Neural cell (in vitro differentiated cells): ENCODE results near the gene DIAPH2. TPM values are rescaled to one million over a fixed set of nuclear protein-coding genes. Genes with fewer than 3 reads are reported as not detected.

Experiments
- H2AFZ ChIP-seq: fragments of 200-600, 300-800 bp; sonication (generic), shearing (Covaris generic); 2 replicates; pipeline ENCODE4 v1.6.0; 2014; ENCODE audit warnings: low read depth, mild to moderate bottlenecking, antibody characterized with exemption, low read length, moderate library complexity
- H3F3A ChIP-seq: fragments of 200-600 bp; shearing (Covaris generic); 2 replicates; pipeline ENCODE4 v1.6.1; 2016; ENCODE audit warnings: mild to moderate bottlenecking, moderate library complexity, mixed read lengths, antibody characterized with exemption, low read length; ENCODE audit not compliant: insufficient read depth, poor library complexity, severe bottlenecking
- H3K27ac ChIP-seq: fragments of 200-600, 300-800 bp; sonication (generic), shearing (Covaris generic); 2 replicates; pipeline ENCODE4 v1.5.1; 2014; ENCODE audit warnings: mild to moderate bottlenecking, low read length, moderate library complexity
- H3K27me3 ChIP-seq: fragments of 300-800, 200-600 bp; sonication (generic), shearing (Covaris generic); 2 replicates; pipeline ENCODE4 v1.6.0; 2014; ENCODE audit warnings: mild to moderate bottlenecking, low read depth, low read length, moderate library complexity; ENCODE audit not compliant: insufficient read depth
- H3K36me3 ChIP-seq: fragments of 300-800, 200-600 bp; sonication (generic), shearing (Covaris generic); 2 replicates; pipeline ENCODE4 v1.5.1; 2014; ENCODE audit warnings: mild to moderate bottlenecking, antibody characterized with exemption, low read length, moderate library complexity; ENCODE audit not compliant: insufficient read depth
- H3K4me2 ChIP-seq: fragments of 300-800, 200-600 bp; sonication (generic), shearing (Covaris generic); 2 replicates; pipeline ENCODE4 v1.6.0; 2014; ENCODE audit warnings: mild to moderate bottlenecking, low read length
- H3K4me3 ChIP-seq: fragments of 300-800, 200-600 bp; sonication (generic), shearing (Covaris generic); 2 replicates; pipeline ENCODE4 v1.5.1; 2014; ENCODE audit warnings: mild to moderate bottlenecking, low read length, moderate library complexity
- H3K79me2 ChIP-seq: fragments of 200-600 bp; shearing (Covaris generic); replicated peaks from 2 replicates; pipeline ENCODE4 v1.6.0; 2014; ENCODE audit warnings: mild to moderate bottlenecking, low read length, moderate library complexity; ENCODE audit not compliant: insufficient read depth
- H3K9ac ChIP-seq: fragments of 300-800, 200-600 bp; sonication (generic), shearing (Covaris generic); 2 replicates; pipeline ENCODE4 v1.6.1; 2016; ENCODE audit warnings: mild to moderate bottlenecking, low read length, mixed read lengths
- H3K9me2 ChIP-seq: fragments of 200-600 bp; shearing (Covaris generic); 2 replicates; pipeline ENCODE4 v1.6.1; 2016; ENCODE audit warnings: mild to moderate bottlenecking, low read length, mixed read lengths; ENCODE audit not compliant: insufficient read depth
- H3K9me3 ChIP-seq: fragments of 200-600, 300-800 bp; sonication (generic), shearing (Covaris generic); 2 replicates; pipeline ENCODE4 v1.6.1; 2016; ENCODE audit warnings: mild to moderate bottlenecking, mixed run types, low read length, moderate library complexity, mixed read lengths
- H4K20me1 ChIP-seq: fragments of 200-600 bp; shearing (Covaris generic); 2 replicates; pipeline ENCODE4 v1.6.1; 2016; ENCODE audit warnings: mild to moderate bottlenecking, mixed run types; ENCODE audit not compliant: insufficient read depth
- EP300 ChIP-seq: fragments of 450-650 bp; conservative IDR thresholded peaks from 2 replicates; pipeline ENCODE4 v1.6.1; 2014; ENCODE audit warnings: antibody characterized with exemption, mild to moderate bottlenecking, moderate library complexity; ENCODE audit not compliant: poor library complexity, severe bottlenecking
- EZH2 ChIP-seq: fragments of 200-600, 300-800 bp; shearing (Covaris generic), sonication (generic); IDR thresholded peaks from 2 replicates; pipeline ENCODE4 v1.6.1; 2014; ENCODE audit warnings: antibody characterized with exemption, low read length, borderline replicate concordance, mild to moderate bottlenecking; ENCODE audit not compliant: insufficient read depth, poor library complexity, severe bottlenecking
- MXI1 ChIP-seq: fragments of 450-650 bp; conservative IDR thresholded peaks from 2 replicates; pipeline ENCODE4 v1.6.1; 2014; ENCODE audit warnings: antibody characterized with exemption, mild to moderate bottlenecking; ENCODE audit not compliant: poor library complexity, severe bottlenecking
- POLR2AphosphoS5 ChIP-seq: IDR thresholded peaks from 2 replicates; pipeline ENCODE4 v1.6.1; 2012
- RAD21 ChIP-seq: fragments of 450-650 bp; conservative IDR thresholded peaks from 2 replicates; pipeline ENCODE4 v1.6.1; 2014; ENCODE audit warnings: antibody characterized with exemption, mild to moderate bottlenecking, moderate library complexity
- REST ChIP-seq: IDR thresholded peaks from 2 replicates; pipeline ENCODE4 v1.6.1; 2012; ENCODE audit warnings: borderline replicate concordance
- SMC3 ChIP-seq: fragments of 450-650 bp; conservative IDR thresholded peaks from 2 replicates; pipeline ENCODE4 v1.6.1; 2014; ENCODE audit warnings: antibody characterized with exemption, mild to moderate bottlenecking, moderate library complexity; ENCODE audit not compliant: poor library complexity
- TAF1 ChIP-seq: IDR thresholded peaks from 2 replicates; pipeline ENCODE4 v1.6.1; 2012; ENCODE audit warnings: low read depth
- polyA plus RNA-seq: library from polyadenylated mRNA; depleted of rRNA; stranded (reverse); fragments of >200 nt; gene quantifications from 2 replicates; pipeline ENCODE4 v1.2.3, GENCODE V29; 2014
- TF ChIP-seq, protein P1 (sequence below): fragments of 450-650 bp; IDR thresholded peaks from 2 replicates; pipeline ENCODE4 v1.5.1; 2014; ENCODE audit warnings: antibody characterized with exemption, mild to moderate bottlenecking, moderate library complexity; ENCODE audit not compliant: poor library complexity, severe bottlenecking

Gene DIAPH2
- polyA plus RNA-seq, 1 donor from 2014 or later = 0.07 TPM

- TF ChIP-seq RAD21 (no peak), REST (no peak), TAF1 (no peak), EZH2 (no peak), SMC3 (no peak), MXI1 (no peak), POLR2AphosphoS5 (no peak), EP300 (no peak)
- TF ChIP-seq, protein P1, sequence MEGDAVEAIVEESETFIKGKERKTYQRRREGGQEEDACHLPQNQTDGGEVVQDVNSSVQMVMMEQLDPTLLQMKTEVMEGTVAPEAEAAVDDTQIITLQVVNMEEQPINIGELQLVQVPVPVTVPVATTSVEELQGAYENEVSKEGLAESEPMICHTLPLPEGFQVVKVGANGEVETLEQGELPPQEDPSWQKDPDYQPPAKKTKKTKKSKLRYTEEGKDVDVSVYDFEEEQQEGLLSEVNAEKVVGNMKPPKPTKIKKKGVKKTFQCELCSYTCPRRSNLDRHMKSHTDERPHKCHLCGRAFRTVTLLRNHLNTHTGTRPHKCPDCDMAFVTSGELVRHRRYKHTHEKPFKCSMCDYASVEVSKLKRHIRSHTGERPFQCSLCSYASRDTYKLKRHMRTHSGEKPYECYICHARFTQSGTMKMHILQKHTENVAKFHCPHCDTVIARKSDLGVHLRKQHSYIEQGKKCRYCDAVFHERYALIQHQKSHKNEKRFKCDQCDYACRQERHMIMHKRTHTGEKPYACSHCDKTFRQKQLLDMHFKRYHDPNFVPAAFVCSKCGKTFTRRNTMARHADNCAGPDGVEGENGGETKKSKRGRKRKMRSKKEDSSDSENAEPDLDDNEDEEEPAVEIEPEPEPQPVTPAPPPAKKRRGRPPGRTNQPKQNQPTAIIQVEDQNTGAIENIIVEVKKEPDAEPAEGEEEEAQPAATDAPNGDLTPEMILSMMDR = no peak
- Histone ChIP-seq H3F3A (no peaks in the 10 kb centered on the region), H3K27ac (no peak overlapping the region), H3K4me2 (no peak overlapping the region), H3K9ac (no peak overlapping the region), H3K9me3 (no peaks in the 10 kb centered on the region), H3K79me2 (no peaks in the 10 kb centered on the region), H3K9me2 (no peaks in the 10 kb centered on the region), H3K4me3 (no peak overlapping the region), H3K36me3 (no peaks in the 10 kb centered on the region), H4K20me1 (no peaks in the 10 kb centered on the region), H2AFZ (no peak overlapping the region), H3K27me3 (no peaks in the 10 kb centered on the region)
These were observed 300.4 kb downstream of the DIAPH2 start for GRCh38 chrX:96985046-96985445.

DNA sequence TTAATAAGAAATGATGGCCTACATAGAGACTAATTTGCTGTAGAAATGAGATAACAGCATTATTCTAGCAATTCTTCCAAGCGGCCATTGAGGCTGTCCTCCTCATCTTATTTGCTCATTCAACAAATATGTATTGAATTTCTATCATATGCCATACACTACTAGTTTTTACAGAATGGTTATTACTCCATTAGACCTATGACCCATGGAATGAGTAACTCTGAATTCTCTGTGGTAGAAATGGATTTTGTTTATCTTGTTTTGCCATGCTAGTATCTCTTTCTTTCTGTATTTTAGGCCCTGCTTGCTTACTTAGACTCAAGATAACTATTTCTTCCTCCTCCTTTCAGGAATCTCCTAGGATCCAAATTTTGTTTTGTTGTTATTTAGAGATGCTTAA lies 302.6 kb downstream of the DIAPH2 start:
- Histone ChIP-seq H3K4me3 (no peak overlapping the region), H3K79me2 (no peaks in the 10 kb centered on the region), H3F3A (no peaks in the 10 kb centered on the region), H3K9me2 (no peaks in the 10 kb centered on the region), H3K27me3 (no peaks in the 10 kb centered on the region), H4K20me1 (no peaks in the 10 kb centered on the region), H2AFZ (no peak overlapping the region), H3K36me3 (no peaks in the 10 kb centered on the region), H3K27ac (no peak overlapping the region), H3K9ac (no peak overlapping the region), H3K9me3 (no peaks in the 10 kb centered on the region), H3K4me2 (no peak overlapping the region)
- TF ChIP-seq POLR2AphosphoS5 = no peak
- no peak for TF ChIP-seq EP300
- no peak for TF ChIP-seq EZH2
- TF ChIP-seq SMC3 = no peak
- TF ChIP-seq REST = no peak
- TF ChIP-seq MXI1 = no peak
- TF ChIP-seq RAD21 = no peak
- no peak for TF ChIP-seq TAF1
- TF ChIP-seq, protein P1 = no peak
